ENCODE results near the gene USP34. TPM values are rescaled to one million over a fixed set of nuclear protein-coding genes. Genes with fewer than 3 reads are reported as not detected.

The USP34 gene
- total and polyA plus RNA-seq, 2 experiments from 2014 or later: 81.8 to 157 TPM

DNA sequence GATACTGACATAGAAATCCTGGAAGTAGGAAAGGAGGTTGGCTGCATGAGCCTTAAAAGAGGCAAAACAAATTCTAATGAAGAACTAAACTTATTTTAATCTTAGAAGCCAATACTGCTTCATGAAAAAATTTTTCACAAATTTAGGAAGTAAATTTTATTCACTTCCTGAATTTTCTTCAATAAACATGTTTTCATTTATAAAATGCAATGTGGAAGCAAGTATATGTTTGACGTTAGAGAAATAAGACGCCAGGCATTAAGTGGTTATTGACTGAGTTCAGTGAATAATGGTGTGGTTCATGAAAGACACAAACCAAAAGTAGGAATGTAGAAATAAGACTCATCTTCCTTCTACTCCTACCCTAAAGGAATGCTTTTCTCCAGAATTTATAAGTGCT is 136.4 kb downstream of the USP34 start:
- peaks cover 11% of the 10 kb centered on the region; the same call in 1 of the 2 replicates for H3K36me3 ChIP-seq (ENCODE audit: insufficient read depth)
- DNase-seq (ENCODE audit: low spot score): no peak
- H3K4me2 ChIP-seq: no peak overlapping the region
- no peaks in the 10 kb centered on the region for H3F3A ChIP-seq (replicated peaks; ENCODE audit: low read depth)
- no peaks in the 10 kb centered on the region for H3K4me1 ChIP-seq (ENCODE audit: insufficient read depth)
- Mint-ChIP-seq H3K4me3 (no peak overlapping the region), H3K9me3 (no peaks in the 10 kb centered on the region), H3K36me3 (ENCODE audit: low read depth) (peaks cover 9% of the 10 kb centered on the region; the same call in 1 of the 3 replicates), H3K27ac (no peak overlapping the region), H3K27me3 (ENCODE audit: insufficient read depth, low read depth, poor library complexity) (no peaks in the 10 kb centered on the region), H3K4me1 (0 out of 3 replicates have a peak, but pooled peaks cover 3% of the 10 kb centered on the region)
- H3K4me3 ChIP-seq: no peak overlapping the region
- H3K9me2 ChIP-seq (ENCODE audit: insufficient read depth): no peaks in the 10 kb centered on the region
- no peak overlapping the region for H2AFZ ChIP-seq
- H3K27me3 ChIP-seq (ENCODE audit: insufficient read depth): no peaks in the 10 kb centered on the region
- no peak for ATAC-seq
- no peak for TF ChIP-seq EZH2phosphoT487 (IDR thresholded peaks at IDR 0.05; ENCODE audit: unreplicated experiment)
- TF ChIP-seq, protein P1, sequence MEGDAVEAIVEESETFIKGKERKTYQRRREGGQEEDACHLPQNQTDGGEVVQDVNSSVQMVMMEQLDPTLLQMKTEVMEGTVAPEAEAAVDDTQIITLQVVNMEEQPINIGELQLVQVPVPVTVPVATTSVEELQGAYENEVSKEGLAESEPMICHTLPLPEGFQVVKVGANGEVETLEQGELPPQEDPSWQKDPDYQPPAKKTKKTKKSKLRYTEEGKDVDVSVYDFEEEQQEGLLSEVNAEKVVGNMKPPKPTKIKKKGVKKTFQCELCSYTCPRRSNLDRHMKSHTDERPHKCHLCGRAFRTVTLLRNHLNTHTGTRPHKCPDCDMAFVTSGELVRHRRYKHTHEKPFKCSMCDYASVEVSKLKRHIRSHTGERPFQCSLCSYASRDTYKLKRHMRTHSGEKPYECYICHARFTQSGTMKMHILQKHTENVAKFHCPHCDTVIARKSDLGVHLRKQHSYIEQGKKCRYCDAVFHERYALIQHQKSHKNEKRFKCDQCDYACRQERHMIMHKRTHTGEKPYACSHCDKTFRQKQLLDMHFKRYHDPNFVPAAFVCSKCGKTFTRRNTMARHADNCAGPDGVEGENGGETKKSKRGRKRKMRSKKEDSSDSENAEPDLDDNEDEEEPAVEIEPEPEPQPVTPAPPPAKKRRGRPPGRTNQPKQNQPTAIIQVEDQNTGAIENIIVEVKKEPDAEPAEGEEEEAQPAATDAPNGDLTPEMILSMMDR (conservative IDR thresholded peaks at IDR 0.05; ENCODE audit: low read depth in 2 of 2): no peak
- TF ChIP-seq, protein P2, sequence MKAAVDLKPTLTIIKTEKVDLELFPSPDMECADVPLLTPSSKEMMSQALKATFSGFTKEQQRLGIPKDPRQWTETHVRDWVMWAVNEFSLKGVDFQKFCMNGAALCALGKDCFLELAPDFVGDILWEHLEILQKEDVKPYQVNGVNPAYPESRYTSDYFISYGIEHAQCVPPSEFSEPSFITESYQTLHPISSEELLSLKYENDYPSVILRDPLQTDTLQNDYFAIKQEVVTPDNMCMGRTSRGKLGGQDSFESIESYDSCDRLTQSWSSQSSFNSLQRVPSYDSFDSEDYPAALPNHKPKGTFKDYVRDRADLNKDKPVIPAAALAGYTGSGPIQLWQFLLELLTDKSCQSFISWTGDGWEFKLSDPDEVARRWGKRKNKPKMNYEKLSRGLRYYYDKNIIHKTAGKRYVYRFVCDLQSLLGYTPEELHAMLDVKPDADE (IDR thresholded peaks at IDR 0.05): no peak
- TF ChIP-seq ZNF462 (CRISPR knock-in tag; IDR thresholded peaks at IDR 0.05): no peak
- TF ChIP-seq JUNB (IDR thresholded peaks at IDR 0.05; ENCODE audit: unreplicated experiment): no peak
- no peak for TF ChIP-seq POLR2AphosphoS5 (IDR thresholded peaks at IDR 0.05; ENCODE audit: low read depth)
- H4K20me1 ChIP-seq (replicated peaks; ENCODE audit: insufficient read depth): peaks cover 3% of the 10 kb centered on the region
- no peak overlapping the region for H3K27ac ChIP-seq (ENCODE audit: low read depth)
- no peaks in the 10 kb centered on the region for H3K79me2 ChIP-seq (replicated peaks; ENCODE audit: insufficient read depth)
